GM18861 (cell line): ENCODE data around the gene SHISA2.
"Not testable (repeated sequence)": the region's sequence is repeated elsewhere in the genome, so short reads cannot be mapped to it uniquely, and the experiment has no call there.

Source experiments
- ATAC-seq: cut with Tn5 transposase; IDR thresholded peaks from one replicate; pipeline ENCODE4 v1.9.1; 2021; ENCODE audit not compliant: unreplicated experiment

The SHISA2 gene

DNA sequence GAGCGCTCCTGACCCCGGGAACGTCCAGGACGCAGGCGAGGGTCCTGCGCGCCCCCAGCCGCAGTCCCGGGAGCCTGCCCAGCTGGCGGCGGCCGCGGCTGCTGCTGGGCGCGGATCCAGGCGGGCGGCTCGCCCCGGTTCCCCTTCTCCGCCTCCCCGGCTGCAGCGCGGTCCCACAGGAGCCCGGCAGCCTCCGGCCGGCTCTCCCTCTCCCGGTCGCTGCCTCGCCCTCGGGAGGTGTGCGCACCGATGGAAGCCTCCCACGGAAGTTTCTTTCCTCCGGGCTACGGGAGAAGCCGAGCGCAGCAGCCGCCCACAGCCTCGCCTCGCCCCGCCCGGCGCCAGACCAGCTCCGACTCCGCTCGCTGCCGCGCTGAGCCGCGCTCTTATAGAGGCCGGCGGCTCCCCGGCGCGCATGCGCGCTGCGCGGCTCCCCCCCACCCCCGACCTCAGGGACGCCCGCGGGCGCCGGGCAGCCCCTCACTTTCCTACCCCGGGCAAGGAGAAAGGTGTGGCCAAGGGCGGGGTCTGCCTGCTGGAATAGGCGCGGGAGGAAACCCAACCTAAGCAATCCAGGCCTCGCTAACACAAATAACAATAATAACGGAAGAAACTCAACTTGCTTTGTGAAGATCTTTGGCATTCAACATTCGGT, at the start of gene SHISA2:
TSS of gene SHISA2 (minus strand) at position 360 of the 655 bp plus-strand sequence. CDS start 1,041 bp downstream, outside the sequence.
- no peak for ATAC-seq

DNA sequence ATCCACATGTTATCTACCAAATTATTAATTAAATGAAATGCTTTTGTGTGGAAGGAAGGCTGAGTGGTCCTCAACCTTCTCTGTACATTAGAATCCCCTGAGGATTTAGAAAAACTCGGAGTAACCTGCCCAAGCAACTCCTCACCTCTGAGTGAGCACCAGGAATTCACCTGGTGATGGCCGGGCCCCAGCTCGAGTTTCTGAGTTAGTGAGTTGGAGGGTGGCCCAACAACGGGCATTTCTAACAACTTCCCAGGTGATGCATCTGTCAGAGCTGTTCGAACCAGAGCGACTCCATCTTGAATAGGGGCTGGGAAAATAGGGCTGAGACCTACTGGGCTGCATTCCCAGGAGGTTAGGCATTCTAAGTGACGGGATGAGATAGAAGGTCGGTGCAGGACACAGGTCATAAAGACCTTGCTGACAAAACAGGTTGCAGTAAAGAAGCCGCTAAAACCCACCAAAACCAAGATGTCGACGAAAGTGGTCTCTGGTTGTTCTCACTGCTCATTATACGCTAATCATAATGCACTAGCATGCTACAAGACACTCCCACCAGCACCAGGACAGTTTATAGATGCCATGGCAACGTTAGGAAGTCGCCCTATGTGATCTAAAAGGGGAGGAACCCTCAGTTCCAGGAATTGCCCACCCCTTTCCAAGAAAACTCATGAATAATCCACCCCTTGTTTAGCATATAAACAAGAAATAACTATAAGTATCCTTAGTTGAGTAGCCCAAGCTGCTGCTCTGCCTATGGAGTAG, 44.2 kb upstream of the SHISA2 start:
- no peak for ATAC-seq

GRCh38 chr13:26095338-26095737, 43.5 kb upstream of the SHISA2 start:
- no peak for ATAC-seq

DNA sequence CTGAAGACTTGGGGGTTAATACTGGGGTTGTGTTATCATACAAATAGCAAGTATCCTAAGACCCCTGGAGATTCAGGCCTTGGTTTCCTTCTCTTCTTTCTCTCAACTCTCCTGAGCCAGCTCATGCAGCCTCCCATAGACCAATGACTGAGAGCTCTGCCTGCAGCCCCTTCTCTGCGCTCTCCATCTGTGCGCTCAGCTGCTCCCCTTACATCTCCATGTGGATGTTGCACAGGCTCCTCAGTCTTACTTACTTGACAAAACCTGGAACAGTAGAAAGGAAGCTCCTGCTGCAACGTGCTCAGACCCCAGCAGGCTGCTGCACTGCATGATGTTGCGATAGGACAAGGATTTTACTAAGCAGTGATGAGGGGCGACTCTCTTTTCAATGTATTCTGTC, 25.0 kb upstream of the SHISA2 start:
- not testable (repeated sequence) for ATAC-seq

- ATAC-seq: no peak
These were observed 23.7 kb upstream of the SHISA2 start for GRCh38 chr13:26075498-26075897.

DNA sequence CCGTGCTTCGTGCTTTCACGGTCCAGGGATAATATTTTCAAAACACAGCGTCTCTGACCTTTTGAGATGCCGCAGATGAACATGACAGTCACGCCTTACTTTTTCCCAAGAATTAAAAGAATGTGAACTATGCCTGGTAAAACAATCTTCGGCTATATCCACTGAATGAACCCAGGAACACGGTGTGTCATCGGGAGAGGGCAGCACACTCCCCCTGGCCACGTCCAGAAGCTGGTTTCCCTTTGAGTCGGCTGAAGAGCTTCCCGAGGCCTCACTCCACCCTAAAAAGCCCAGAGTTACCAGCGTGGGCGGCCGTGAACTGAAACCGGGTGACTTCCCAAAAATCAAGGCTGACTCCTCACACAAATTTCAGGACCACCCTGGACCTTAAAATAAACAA, 22.9 kb upstream of the SHISA2 start:
- no peak for ATAC-seq

- not testable (repeated sequence) for ATAC-seq
These were observed 20.5 kb upstream of the SHISA2 start for GRCh38 chr13:26072335-26072734.

DNA sequence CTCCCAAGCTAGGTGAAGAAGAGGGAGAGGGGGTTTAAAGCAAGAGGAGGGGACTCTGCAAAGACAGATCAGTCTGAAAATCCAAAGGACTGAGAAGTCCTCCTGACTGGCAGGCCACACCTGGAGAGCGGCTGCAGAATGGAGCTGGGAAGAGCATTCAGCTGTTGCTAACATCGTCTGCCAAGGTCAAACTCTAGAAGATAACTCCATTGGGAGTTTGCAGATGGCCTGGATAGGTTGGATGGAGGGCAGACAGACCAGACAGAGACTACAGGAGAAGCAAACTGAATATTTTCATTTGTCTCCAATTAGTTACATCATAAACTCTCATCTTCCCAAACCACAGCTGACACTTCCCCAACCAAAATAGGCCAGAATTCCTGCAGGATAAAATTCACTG, 19.9 kb upstream of the SHISA2 start:
- ATAC-seq: no peak

GRCh38 chr13:26069642-26070041, 17.8 kb upstream of the SHISA2 start:
- ATAC-seq: not testable (repeated sequence)

- not testable (repeated sequence) for ATAC-seq
These were observed 16.6 kb upstream of the SHISA2 start for GRCh38 chr13:26068372-26068771.

DNA sequence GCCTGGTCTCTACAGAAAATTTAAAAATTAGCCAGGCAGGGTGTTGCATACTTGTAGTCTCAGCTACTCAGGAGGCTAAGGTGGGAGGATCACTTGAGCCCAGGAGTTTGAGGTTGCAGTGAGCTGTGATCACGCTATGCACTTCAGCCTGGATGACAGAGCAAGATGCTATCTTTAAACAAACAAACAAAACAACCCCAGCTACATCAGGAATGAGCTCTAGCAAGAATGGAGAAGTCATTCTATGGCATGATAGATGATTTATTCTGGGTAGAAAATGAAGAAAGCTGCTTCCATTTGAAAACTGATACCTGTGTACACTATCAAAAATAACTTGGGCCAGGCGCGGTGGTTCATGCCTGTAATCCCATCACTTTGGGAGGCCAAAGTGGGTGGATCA, 15.8 kb upstream of the SHISA2 start:
- no peak for ATAC-seq

DNA sequence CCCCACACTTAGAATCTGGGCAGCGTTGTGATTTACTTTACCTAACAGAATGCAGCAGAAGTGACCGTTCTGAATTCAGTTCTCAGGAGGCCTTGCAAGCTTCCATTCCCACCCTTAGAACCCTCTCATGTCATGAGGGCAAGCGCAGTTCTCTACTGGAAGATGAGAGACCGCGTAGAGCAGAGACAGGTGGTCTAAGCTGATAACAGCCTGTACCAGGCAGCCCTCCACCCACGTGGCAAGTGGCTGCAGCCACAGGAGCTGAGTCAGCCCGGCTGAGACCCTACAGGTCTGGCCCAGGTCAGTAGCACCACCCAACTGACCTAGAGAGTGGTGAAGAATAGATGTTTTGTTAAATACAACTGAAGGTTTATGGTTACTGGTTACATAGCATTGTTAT, 14.7 kb upstream of the SHISA2 start:
- ATAC-seq: not testable (repeated sequence)

DNA sequence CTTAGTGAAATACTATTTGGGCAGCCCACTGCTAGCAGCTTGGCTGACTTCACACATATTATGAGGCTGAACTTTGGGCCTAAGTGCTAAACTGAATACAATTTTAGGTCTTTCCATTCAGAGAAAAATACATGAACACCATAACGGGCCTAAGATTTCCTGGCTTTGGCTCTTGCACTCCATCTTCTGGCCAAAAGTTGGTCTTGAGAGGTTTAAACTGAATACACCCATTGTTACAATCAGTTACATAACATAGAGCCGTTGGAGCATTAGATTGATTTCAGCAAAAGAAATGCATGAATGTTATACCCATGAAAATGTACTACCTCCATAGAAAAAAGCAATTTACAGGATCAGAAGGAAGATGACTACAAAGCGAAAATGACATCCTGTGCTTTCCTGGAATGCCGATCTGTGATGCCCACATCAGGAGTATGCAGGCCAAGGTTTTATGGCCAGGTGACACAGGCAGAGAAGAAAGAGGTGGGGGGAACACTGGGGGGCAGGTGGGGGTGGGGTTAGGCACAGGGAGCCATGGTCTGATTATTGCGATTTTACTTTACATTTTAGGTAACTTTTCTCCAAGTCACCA, 11.1 kb upstream of the SHISA2 start:
- no peak for ATAC-seq

- ATAC-seq: no peak
These were observed 10.1 kb upstream of the SHISA2 start for GRCh38 chr13:26061947-26062346.

- ATAC-seq: no peak
These were observed 9.4 kb upstream of the SHISA2 start for GRCh38 chr13:26061256-26061655.

- no peak for ATAC-seq
These were observed 8.5 kb upstream of the SHISA2 start for GRCh38 chr13:26060357-26060756.

DNA sequence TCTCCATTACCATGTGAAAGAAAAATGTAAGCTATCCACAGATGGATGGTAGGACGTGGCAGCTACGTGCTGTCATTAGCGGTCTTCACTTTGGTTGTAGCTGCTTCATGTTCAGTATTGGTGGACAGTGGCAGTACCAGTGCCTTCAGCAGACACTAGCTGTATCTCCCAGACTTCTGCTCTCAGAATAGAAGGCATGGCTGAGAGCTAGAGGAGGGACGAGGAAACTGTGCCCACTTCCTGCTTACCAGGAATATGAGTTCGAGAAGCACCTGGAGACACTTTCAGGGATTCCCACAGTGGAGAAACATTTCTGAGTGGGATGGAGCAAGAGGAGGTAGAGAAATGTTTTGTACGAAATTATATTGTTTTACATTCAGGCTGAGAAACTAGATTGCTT, 6.9 kb upstream of the SHISA2 start:
- no peak for ATAC-seq

- no peak for ATAC-seq
These were observed 3.1 kb upstream of the SHISA2 start for GRCh38 chr13:26054896-26055295.

- no peak for ATAC-seq
These were observed 1.7 kb upstream of the SHISA2 start for GRCh38 chr13:26053418-26053980.

GRCh38 chr13:26052337-26052736, 521 bp upstream of the SHISA2 start:
- ATAC-seq: no peak

GRCh38 chr13:26051231-26051656, 572 bp downstream of the SHISA2 start:
- ATAC-seq: no peak
